HepG2 (cell line): ENCODE data around the gene TRAK1. TPM values are rescaled to one million over a fixed set of nuclear protein-coding genes. Genes with fewer than 3 reads are reported as not detected.

ENCODE experiments used
- CBX1 ChIP-seq: IDR thresholded peaks from one replicate; pipeline ENCODE4 v1.6.1; 2016; ENCODE audit warnings: antibody characterized with exemption, low read depth
- CREM ChIP-seq, 2 experiments: sonication (generic) in 1 of 2; formaldehyde crosslinking in 1 of 2; IDR thresholded peaks; 2 replicates each; pipeline versions ENCODE4 v1.4.0 to v1.6.1; 2016 to 2020; ENCODE audit warnings: antibody characterized with exemption in 1 of 2, mild to moderate bottlenecking in 1 of 2, missing genetic modification reagents in 1 of 2
- JUND ChIP-seq: sonication (generic); formaldehyde crosslinking; IDR thresholded peaks from 2 replicates; pipeline ENCODE4 v1.8.0; 2022; ENCODE audit warnings: mild to moderate bottlenecking, missing genetic modification reagents
- KLF12 ChIP-seq: sonication (generic); formaldehyde crosslinking; IDR thresholded peaks from 2 replicates; pipeline ENCODE4 v1.4.0; 2020; ENCODE audit warnings: missing genetic modification reagents, borderline replicate concordance
- ZFP36L2 ChIP-seq: sonication (generic); formaldehyde crosslinking; IDR thresholded peaks from 2 replicates; pipeline ENCODE4 v1.4.0; 2020; ENCODE audit warnings: missing genetic modification reagents
- ZNF331 ChIP-seq: sonication (generic); formaldehyde crosslinking; IDR thresholded peaks from 2 replicates; pipeline ENCODE4 v1.4.0; 2020; ENCODE audit warnings: missing genetic modification reagents
- ZNF766 ChIP-seq: sonication (generic); formaldehyde crosslinking; IDR thresholded peaks from 2 replicates; pipeline ENCODE4 v1.5.0; 2020; ENCODE audit warnings: missing genetic modification reagents, borderline replicate concordance
- ZNF781 ChIP-seq: sonication (generic); formaldehyde crosslinking; IDR thresholded peaks from 2 replicates; pipeline ENCODE4 v1.5.1; 2020; ENCODE audit warnings: borderline replicate concordance, mild to moderate bottlenecking, missing genetic modification reagents; ENCODE audit errors: not compliant biosample characterization
- ZSCAN9 ChIP-seq: IDR thresholded peaks from 2 replicates; pipeline ENCODE4 v1.6.1; 2016; ENCODE audit warnings: borderline replicate concordance
- polyA plus RNA-seq, 8 experiments: library from polyadenylated mRNA; depleted of rRNA in 3 of 8; stranded (reverse) in 7 of 8; unstranded in 1 of 8; fragments of >200 nt; fragmentation: Illumina TruSeq in 4 of 8; extraction: Trizol in 4 of 8; gene quantifications; 2 replicates each; pipeline versions ENCODE4 v1.2.1 to v1.2.3, GENCODE V29; 2011 to 2016; ENCODE audit warnings: low read depth in 4 of 8, missing spikeins in 1 of 8, mixed read lengths in 1 of 8; ENCODE audit not compliant: insufficient read depth in 1 of 8
- total RNA-seq, 5 experiments: library from RNA; depleted of rRNA; stranded (reverse); fragments of >200 nt; fragmentation: Illumina TruSeq; extraction: Trizol; gene quantifications; 2 replicates each; pipeline ENCODE4 v1.2.3, GENCODE V29; 2016; ENCODE audit warnings: low read depth in 1 of 5
- TF ChIP-seq, protein P1 (sequence below): sonication (generic); formaldehyde crosslinking; IDR thresholded peaks from 2 replicates; pipeline ENCODE4 v1.4.0; 2020; ENCODE audit warnings: missing genetic modification reagents, borderline replicate concordance
- TF ChIP-seq, protein P2 (sequence below): IDR thresholded peaks from 2 replicates; pipeline ENCODE4 v1.6.1; 2012; ENCODE audit warnings: low read length, improper control_type of control experiment
- TF ChIP-seq, protein P3 (sequence below): IDR thresholded peaks from 2 replicates; pipeline ENCODE4 v1.6.1; 2012; ENCODE audit warnings: low read depth, low read length, improper control_type of control experiment
- TF ChIP-seq, protein P4 (sequence below), 2 experiments: sonication (generic) in 1 of 2; formaldehyde crosslinking in 1 of 2; IDR thresholded peaks; 2 replicates each; pipeline versions ENCODE4 v1.6.1 to v1.9.0; 2014 to 2022; ENCODE audit warnings: antibody characterized with exemption in 1 of 2, borderline replicate concordance in 1 of 2, inconsistent platforms in 1 of 2, low read depth in 1 of 2, missing genetic modification reagents in 1 of 2
- TF ChIP-seq, protein P5 (sequence below): IDR thresholded peaks from 2 replicates; pipeline ENCODE4 v1.6.1; 2018; ENCODE audit warnings: missing genetic modification reagents

The TRAK1 gene
- total and polyA plus RNA-seq, 2 of the 13 experiments (the other 11 are each of a cell fraction or from before 2014, with no cell fraction given): 20.5 to 46.6 TPM

DNA sequence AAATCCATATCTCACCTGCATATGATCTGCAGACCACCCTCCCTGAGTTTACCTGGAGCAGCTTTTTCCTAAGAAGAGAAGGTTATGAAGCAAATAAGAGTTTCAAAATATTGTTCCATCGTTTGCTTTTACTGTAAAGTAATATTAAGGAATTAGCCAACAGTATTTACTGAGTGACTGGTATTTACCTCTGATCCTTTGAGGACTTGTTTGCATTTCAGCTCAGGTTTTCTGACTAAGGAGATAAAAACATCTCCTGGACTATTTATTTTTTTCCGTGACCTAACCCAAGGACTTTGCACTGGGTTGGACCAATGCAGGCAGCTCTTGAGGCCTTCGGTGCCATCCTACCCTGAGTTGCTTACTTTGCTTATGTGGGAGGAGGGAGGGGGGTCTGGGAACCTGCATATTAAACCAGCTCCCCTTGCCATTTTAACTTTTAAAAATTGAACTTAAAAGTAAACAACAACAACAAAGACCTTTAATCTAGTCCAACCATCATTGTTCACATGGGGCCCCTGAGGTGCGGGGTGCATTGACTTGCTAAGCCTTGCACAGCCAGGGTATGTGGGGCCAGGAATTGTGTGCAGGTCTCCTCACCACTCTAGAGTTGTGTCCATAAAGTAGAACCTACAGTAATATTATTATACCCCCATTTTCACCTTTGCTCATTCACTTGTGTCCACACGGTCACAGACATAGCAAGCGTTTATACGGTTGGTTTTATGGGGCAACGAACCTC lies 39.3 kb downstream of the TRAK1 start (continued):
- TF ChIP-seq, protein P1, sequence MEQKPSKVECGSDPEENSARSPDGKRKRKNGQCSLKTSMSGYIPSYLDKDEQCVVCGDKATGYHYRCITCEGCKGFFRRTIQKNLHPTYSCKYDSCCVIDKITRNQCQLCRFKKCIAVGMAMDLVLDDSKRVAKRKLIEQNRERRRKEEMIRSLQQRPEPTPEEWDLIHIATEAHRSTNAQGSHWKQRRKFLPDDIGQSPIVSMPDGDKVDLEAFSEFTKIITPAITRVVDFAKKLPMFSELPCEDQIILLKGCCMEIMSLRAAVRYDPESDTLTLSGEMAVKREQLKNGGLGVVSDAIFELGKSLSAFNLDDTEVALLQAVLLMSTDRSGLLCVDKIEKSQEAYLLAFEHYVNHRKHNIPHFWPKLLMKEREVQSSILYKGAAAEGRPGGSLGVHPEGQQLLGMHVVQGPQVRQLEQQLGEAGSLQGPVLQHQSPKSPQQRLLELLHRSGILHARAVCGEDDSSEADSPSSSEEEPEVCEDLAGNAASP (CRISPR knock-in tag): peak; percentile 95
- TF ChIP-seq CREM (IDR thresholded peaks at IDR 0.05): peak; percentile 97
- TF ChIP-seq CREM (CRISPR knock-in tag; IDR thresholded peaks at IDR 0.05): no peak
- TF ChIP-seq ZNF781 (CRISPR knock-in tag): no peak
- TF ChIP-seq KLF12 (CRISPR knock-in tag): no peak
- TF ChIP-seq ZNF331 (CRISPR knock-in tag): peak; percentile 64
- TF ChIP-seq ZSCAN9 (CRISPR knock-in tag): peak; percentile 75
- TF ChIP-seq ZNF766 (CRISPR knock-in tag): no peak
- TF ChIP-seq, protein P2, sequence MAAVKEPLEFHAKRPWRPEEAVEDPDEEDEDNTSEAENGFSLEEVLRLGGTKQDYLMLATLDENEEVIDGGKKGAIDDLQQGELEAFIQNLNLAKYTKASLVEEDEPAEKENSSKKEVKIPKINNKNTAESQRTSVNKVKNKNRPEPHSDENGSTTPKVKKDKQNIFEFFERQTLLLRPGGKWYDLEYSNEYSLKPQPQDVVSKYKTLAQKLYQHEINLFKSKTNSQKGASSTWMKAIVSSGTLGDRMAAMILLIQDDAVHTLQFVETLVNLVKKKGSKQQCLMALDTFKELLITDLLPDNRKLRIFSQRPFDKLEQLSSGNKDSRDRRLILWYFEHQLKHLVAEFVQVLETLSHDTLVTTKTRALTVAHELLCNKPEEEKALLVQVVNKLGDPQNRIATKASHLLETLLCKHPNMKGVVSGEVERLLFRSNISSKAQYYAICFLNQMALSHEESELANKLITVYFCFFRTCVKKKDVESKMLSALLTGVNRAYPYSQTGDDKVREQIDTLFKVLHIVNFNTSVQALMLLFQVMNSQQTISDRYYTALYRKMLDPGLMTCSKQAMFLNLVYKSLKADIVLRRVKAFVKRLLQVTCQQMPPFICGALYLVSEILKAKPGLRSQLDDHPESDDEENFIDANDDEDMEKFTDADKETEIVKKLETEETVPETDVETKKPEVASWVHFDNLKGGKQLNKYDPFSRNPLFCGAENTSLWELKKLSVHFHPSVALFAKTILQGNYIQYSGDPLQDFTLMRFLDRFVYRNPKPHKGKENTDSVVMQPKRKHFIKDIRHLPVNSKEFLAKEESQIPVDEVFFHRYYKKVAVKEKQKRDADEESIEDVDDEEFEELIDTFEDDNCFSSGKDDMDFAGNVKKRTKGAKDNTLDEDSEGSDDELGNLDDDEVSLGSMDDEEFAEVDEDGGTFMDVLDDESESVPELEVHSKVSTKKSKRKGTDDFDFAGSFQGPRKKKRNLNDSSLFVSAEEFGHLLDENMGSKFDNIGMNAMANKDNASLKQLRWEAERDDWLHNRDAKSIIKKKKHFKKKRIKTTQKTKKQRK: no peak
- TF ChIP-seq JUND (CRISPR knock-in tag): peak; percentile 81
- TF ChIP-seq ZFP36L2 (CRISPR knock-in tag): no peak
- TF ChIP-seq, protein P3, sequence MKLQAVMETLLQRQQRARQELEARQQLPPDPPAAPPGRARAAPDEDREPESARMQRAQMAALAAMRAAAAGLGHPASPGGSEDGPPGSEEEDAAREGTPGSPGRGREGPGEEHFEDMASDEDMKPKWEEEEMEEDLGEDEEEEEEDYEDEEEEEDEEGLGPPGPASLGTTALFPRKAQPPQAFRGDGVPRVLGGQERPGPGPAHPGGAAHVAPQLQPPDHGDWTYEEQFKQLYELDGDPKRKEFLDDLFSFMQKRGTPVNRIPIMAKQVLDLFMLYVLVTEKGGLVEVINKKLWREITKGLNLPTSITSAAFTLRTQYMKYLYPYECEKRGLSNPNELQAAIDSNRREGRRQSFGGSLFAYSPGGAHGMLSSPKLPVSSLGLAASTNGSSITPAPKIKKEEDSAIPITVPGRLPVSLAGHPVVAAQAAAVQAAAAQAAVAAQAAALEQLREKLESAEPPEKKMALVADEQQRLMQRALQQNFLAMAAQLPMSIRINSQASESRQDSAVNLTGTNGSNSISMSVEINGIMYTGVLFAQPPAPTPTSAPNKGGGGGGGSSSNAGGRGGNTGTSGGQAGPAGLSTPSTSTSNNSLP: peak; percentile 98
- TF ChIP-seq, protein P4, sequence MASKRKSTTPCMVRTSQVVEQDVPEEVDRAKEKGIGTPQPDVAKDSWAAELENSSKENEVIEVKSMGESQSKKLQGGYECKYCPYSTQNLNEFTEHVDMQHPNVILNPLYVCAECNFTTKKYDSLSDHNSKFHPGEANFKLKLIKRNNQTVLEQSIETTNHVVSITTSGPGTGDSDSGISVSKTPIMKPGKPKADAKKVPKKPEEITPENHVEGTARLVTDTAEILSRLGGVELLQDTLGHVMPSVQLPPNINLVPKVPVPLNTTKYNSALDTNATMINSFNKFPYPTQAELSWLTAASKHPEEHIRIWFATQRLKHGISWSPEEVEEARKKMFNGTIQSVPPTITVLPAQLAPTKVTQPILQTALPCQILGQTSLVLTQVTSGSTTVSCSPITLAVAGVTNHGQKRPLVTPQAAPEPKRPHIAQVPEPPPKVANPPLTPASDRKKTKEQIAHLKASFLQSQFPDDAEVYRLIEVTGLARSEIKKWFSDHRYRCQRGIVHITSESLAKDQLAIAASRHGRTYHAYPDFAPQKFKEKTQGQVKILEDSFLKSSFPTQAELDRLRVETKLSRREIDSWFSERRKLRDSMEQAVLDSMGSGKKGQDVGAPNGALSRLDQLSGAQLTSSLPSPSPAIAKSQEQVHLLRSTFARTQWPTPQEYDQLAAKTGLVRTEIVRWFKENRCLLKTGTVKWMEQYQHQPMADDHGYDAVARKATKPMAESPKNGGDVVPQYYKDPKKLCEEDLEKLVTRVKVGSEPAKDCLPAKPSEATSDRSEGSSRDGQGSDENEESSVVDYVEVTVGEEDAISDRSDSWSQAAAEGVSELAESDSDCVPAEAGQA (IDR thresholded peaks at IDR 0.05; ENCODE audit: low read depth): no peak
- TF ChIP-seq, protein P4 (CRISPR knock-in tag; IDR thresholded peaks at IDR 0.05; ENCODE audit: borderline replicate concordance): no peak
- TF ChIP-seq, protein P5, sequence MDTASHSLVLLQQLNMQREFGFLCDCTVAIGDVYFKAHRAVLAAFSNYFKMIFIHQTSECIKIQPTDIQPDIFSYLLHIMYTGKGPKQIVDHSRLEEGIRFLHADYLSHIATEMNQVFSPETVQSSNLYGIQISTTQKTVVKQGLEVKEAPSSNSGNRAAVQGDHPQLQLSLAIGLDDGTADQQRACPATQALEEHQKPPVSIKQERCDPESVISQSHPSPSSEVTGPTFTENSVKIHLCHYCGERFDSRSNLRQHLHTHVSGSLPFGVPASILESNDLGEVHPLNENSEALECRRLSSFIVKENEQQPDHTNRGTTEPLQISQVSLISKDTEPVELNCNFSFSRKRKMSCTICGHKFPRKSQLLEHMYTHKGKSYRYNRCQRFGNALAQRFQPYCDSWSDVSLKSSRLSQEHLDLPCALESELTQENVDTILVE (CRISPR knock-in tag): no peak; the same call in 1 of the 2 replicates
- TF ChIP-seq CBX1: no peak
